HepG2 (cell line): ENCODE data around the gene DIMT1. TPM values are rescaled to one million over a fixed set of nuclear protein-coding genes. Genes with fewer than 3 reads are reported as not detected.

Source experiments
- CENPX ChIP-seq: sonication (generic); formaldehyde crosslinking; IDR thresholded peaks from 2 replicates; pipeline ENCODE4 v1.9.0; 2021; ENCODE audit warnings: mild to moderate bottlenecking, missing genetic modification reagents, moderate library complexity
- HDAC6 ChIP-seq: fragments of 200-600 bp; sonication (generic); IDR thresholded peaks from 2 replicates; pipeline ENCODE4 v1.7.0; 2017; ENCODE audit warnings: mild to moderate bottlenecking, antibody characterized with exemption, low read length, low read depth
- KLF16 ChIP-seq, 2 experiments: sonication (generic) in 1 of 2; formaldehyde crosslinking in 1 of 2; IDR thresholded peaks; 2 replicates each; pipeline versions ENCODE4 v1.6.1 to v1.8.0; 2016 to 2023; ENCODE audit warnings: missing genetic modification reagents in 2 of 2, missing compliant biosample characterization in 1 of 2
- MATR3 ChIP-seq: sonication (generic); formaldehyde crosslinking; IDR thresholded peaks from 2 replicates; pipeline ENCODE4 v1.4.0; 2020; ENCODE audit warnings: missing genetic modification reagents
- MEIS1 ChIP-seq: sonication (generic); formaldehyde crosslinking; IDR thresholded peaks from 2 replicates; pipeline ENCODE4 v1.9.0; 2021; ENCODE audit warnings: mild to moderate bottlenecking, missing genetic modification reagents, moderate library complexity, borderline replicate concordance
- NCOR1 ChIP-seq: fragments of 200-600 bp; sonication (generic); IDR thresholded peaks from 2 replicates; pipeline ENCODE4 v1.7.0; 2017; ENCODE audit warnings: antibody characterized with exemption, low read length, borderline replicate concordance
- SKI ChIP-seq: fragments of 450-650 bp; IDR thresholded peaks from one replicate; pipeline ENCODE4 v1.6.1; 2018; ENCODE audit warnings: mild to moderate bottlenecking; ENCODE audit not compliant: partially characterized antibody
- TBP ChIP-seq: sonication (generic); formaldehyde crosslinking; IDR thresholded peaks from 2 replicates; pipeline ENCODE4 v1.5.0; 2020; ENCODE audit warnings: missing genetic modification reagents
- TEAD3 ChIP-seq: optimal IDR thresholded peaks from 2 replicates; pipeline ENCODE3; 2016; ENCODE audit warnings: borderline replicate concordance
- TRIM24 ChIP-seq: sonication (generic); formaldehyde crosslinking; IDR thresholded peaks from 2 replicates; pipeline ENCODE4 v1.8.0; 2022; ENCODE audit warnings: mild to moderate bottlenecking, missing genetic modification reagents
- ZBTB7A ChIP-seq: sonication (generic); formaldehyde crosslinking; IDR thresholded peaks from 2 replicates; pipeline ENCODE4 v1.8.0; 2022; ENCODE audit warnings: mild to moderate bottlenecking, missing genetic modification reagents
- ZNF274 ChIP-seq: sonication (generic); formaldehyde crosslinking; IDR thresholded peaks from 2 replicates; pipeline ENCODE4 v1.5.1; 2020; ENCODE audit warnings: mild to moderate bottlenecking, missing genetic modification reagents
- ZNF30 ChIP-seq: sonication (generic); formaldehyde crosslinking; IDR thresholded peaks from 2 replicates; pipeline ENCODE4 v1.5.0; 2020; ENCODE audit warnings: mild to moderate bottlenecking, missing genetic modification reagents
- ZNF335 ChIP-seq: sonication (generic); formaldehyde crosslinking; IDR thresholded peaks from 2 replicates; pipeline ENCODE4 v1.4.0; 2020; ENCODE audit warnings: missing genetic modification reagents
- ZNF33B ChIP-seq: sonication (generic); formaldehyde crosslinking; IDR thresholded peaks from 2 replicates; pipeline ENCODE4 v1.5.1; 2020; ENCODE audit warnings: mild to moderate bottlenecking, missing genetic modification reagents
- ZNF432 ChIP-seq: sonication (generic); formaldehyde crosslinking; IDR thresholded peaks from 2 replicates; pipeline ENCODE4 v1.5.0; 2020; ENCODE audit warnings: missing genetic modification reagents, mild to moderate bottlenecking, borderline replicate concordance
- ZNF552 ChIP-seq: sonication (generic); formaldehyde crosslinking; IDR thresholded peaks from 2 replicates; pipeline ENCODE4 v1.9.0; 2022; ENCODE audit warnings: missing genetic modification reagents, mild to moderate bottlenecking, borderline replicate concordance
- ZNF703 ChIP-seq: sonication (generic); formaldehyde crosslinking; IDR thresholded peaks from 2 replicates; pipeline ENCODE4 v1.5.1; 2020; ENCODE audit warnings: missing genetic modification reagents, mild to moderate bottlenecking, moderate library complexity, borderline replicate concordance
- ZNF713 ChIP-seq: sonication (generic); formaldehyde crosslinking; IDR thresholded peaks from 2 replicates; pipeline ENCODE4 v1.4.0; 2020; ENCODE audit warnings: mild to moderate bottlenecking, missing genetic modification reagents
- ZNF724P ChIP-seq: sonication (generic); formaldehyde crosslinking; IDR thresholded peaks from 2 replicates; pipeline ENCODE4 v1.8.0; 2022; ENCODE audit warnings: missing genetic modification reagents, borderline replicate concordance
- ZNF747 ChIP-seq: sonication (generic); formaldehyde crosslinking; IDR thresholded peaks from 2 replicates; pipeline ENCODE4 v1.8.1; 2023; ENCODE audit warnings: missing genetic modification reagents, mild to moderate bottlenecking, borderline replicate concordance
- ZNF841 ChIP-seq: sonication (generic); formaldehyde crosslinking; IDR thresholded peaks from 2 replicates; pipeline ENCODE4 v1.8.1; 2023; ENCODE audit warnings: missing genetic modification reagents, borderline replicate concordance
- polyA plus RNA-seq, 8 experiments: library from polyadenylated mRNA; depleted of rRNA in 3 of 8; stranded (reverse) in 7 of 8; unstranded in 1 of 8; fragments of >200 nt; fragmentation: Illumina TruSeq in 4 of 8; extraction: Trizol in 4 of 8; gene quantifications; 2 replicates each; pipeline versions ENCODE4 v1.2.1 to v1.2.3, GENCODE V29; 2011 to 2016; ENCODE audit warnings: low read depth in 4 of 8, missing spikeins in 1 of 8, mixed read lengths in 1 of 8; ENCODE audit not compliant: insufficient read depth in 1 of 8
- total RNA-seq, 5 experiments: library from RNA; depleted of rRNA; stranded (reverse); fragments of >200 nt; fragmentation: Illumina TruSeq; extraction: Trizol; gene quantifications; 2 replicates each; pipeline ENCODE4 v1.2.3, GENCODE V29; 2016; ENCODE audit warnings: low read depth in 1 of 5
- TF ChIP-seq, protein P1 (sequence below): sonication (generic); formaldehyde crosslinking; IDR thresholded peaks from 2 replicates; pipeline ENCODE4 v1.8.1; 2022; ENCODE audit warnings: mild to moderate bottlenecking, missing genetic modification reagents
- TF ChIP-seq, protein P2 (sequence below): sonication (generic); formaldehyde crosslinking; IDR thresholded peaks from 2 replicates; pipeline ENCODE4 v1.4.0; 2020; ENCODE audit warnings: mild to moderate bottlenecking, missing genetic modification reagents
- TF ChIP-seq, protein P3 (sequence below): sonication (generic); formaldehyde crosslinking; IDR thresholded peaks from 2 replicates; pipeline ENCODE4 v1.5.0; 2020; ENCODE audit warnings: missing genetic modification reagents
- TF ChIP-seq, protein P4 (sequence below), 2 experiments: fragments of 450-650 bp in 1 of 2; sonication (generic) in 1 of 2; formaldehyde crosslinking; IDR thresholded peaks; 2 replicates each; pipeline versions ENCODE4 v1.5.0 to v1.8.0; 2020 to 2022; ENCODE audit warnings: mild to moderate bottlenecking in 1 of 2, missing genetic modification reagents in 1 of 2
- TF ChIP-seq, protein P5 (sequence below): sonication (generic); formaldehyde crosslinking; IDR thresholded peaks from 2 replicates; pipeline ENCODE4 v1.8.1; 2023; ENCODE audit warnings: mild to moderate bottlenecking, missing genetic modification reagents

DIMT1 gene
- total and polyA plus RNA-seq, 2 of the 13 experiments (the other 11 are each of a cell fraction or from before 2014, with no cell fraction given): 16.1 to 35.2 TPM

DNA sequence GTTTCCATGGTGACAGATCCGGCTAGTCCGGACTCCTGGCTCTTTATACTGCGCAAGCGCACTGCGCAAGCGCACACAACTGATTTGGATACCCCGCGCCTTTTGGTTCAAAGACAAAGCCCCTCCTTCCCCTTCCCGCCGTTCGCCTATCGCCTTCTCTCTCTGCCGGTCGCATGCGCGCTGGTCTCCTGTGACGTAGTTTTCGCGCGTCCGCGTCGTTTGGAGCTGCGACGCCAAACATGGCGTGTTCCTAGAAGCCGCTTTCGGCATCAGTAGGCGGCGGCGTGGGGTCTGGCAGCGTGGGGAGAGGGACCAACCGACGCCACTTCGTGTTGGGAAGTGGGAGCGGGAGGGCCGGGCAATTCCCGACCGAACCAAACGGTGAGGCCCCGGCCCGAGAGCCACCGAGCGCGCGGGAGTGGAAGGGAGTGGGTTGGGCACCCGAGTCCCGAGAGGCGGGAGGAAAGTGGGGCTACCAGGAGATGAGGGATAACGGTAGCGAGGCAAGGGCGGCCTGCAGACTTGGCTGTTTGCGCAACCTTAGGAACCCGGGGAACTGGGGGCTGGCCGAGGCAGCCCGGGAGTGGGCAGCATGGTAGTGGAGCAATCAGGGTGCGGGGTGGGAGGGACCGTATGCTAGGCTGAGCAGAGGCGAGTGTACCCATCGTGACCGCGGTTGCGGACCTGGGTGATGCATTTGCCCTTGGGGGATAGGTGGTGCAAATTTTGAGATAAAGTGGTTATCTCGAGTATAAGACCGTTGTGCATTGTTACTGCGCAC, 9.0 kb upstream of the DIMT1 start, which contains the start of gene IPO11 (continued):
- TF ChIP-seq, protein P1, sequence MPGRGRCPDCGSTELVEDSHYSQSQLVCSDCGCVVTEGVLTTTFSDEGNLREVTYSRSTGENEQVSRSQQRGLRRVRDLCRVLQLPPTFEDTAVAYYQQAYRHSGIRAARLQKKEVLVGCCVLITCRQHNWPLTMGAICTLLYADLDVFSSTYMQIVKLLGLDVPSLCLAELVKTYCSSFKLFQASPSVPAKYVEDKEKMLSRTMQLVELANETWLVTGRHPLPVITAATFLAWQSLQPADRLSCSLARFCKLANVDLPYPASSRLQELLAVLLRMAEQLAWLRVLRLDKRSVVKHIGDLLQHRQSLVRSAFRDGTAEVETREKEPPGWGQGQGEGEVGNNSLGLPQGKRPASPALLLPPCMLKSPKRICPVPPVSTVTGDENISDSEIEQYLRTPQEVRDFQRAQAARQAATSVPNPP (CRISPR knock-in tag): no peak
- TF ChIP-seq ZNF30 (CRISPR knock-in tag) (no peak), TBP (CRISPR knock-in tag) (peak; percentile 50; the same call in 1 of the 2 replicates), HDAC6 (no peak), MEIS1 (peak; percentile 74; the same call in 1 of the 2 replicates), ZNF703 (CRISPR knock-in tag) (no peak), ZNF432 (no peak), ZNF274 (peak; percentile 30; the same call in 1 of the 2 replicates), ZBTB7A (CRISPR knock-in tag) (no peak), SKI (no peak), TRIM24 (CRISPR knock-in tag) (no peak), TEAD3 (CRISPR knock-in tag) (peak; percentile 44), ZNF724P (CRISPR knock-in tag) (no peak; the same call in 1 of the 2 replicates), ZNF841 (CRISPR knock-in tag) (no peak), KLF16 (CRISPR knock-in tag; IDR thresholded peaks at IDR 0.05) (0 out of 4 replicates have a peak, but pooled peaks of 1 of the 2 experiments have one; percentile 55), NCOR1 (no peak), ZNF713 (CRISPR knock-in tag) (no peak), ZNF33B (CRISPR knock-in tag) (no peak), ZNF747 (CRISPR knock-in tag) (no peak), ZNF335 (CRISPR knock-in tag) (no peak), CENPX (no peak), MATR3 (CRISPR knock-in tag) (no peak), ZNF552 (CRISPR knock-in tag) (no peak)
- TF ChIP-seq, protein P2, sequence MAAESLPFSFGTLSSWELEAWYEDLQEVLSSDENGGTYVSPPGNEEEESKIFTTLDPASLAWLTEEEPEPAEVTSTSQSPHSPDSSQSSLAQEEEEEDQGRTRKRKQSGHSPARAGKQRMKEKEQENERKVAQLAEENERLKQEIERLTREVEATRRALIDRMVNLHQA: no peak
- TF ChIP-seq, protein P3, sequence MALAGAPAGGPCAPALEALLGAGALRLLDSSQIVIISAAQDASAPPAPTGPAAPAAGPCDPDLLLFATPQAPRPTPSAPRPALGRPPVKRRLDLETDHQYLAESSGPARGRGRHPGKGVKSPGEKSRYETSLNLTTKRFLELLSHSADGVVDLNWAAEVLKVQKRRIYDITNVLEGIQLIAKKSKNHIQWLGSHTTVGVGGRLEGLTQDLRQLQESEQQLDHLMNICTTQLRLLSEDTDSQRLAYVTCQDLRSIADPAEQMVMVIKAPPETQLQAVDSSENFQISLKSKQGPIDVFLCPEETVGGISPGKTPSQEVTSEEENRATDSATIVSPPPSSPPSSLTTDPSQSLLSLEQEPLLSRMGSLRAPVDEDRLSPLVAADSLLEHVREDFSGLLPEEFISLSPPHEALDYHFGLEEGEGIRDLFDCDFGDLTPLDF (CRISPR knock-in tag): peak; percentile 94
- TF ChIP-seq, protein P4, sequence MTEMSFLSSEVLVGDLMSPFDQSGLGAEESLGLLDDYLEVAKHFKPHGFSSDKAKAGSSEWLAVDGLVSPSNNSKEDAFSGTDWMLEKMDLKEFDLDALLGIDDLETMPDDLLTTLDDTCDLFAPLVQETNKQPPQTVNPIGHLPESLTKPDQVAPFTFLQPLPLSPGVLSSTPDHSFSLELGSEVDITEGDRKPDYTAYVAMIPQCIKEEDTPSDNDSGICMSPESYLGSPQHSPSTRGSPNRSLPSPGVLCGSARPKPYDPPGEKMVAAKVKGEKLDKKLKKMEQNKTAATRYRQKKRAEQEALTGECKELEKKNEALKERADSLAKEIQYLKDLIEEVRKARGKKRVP (CRISPR knock-in tag; IDR thresholded peaks at IDR 0.05): 0 out of 4 replicates have a peak, but pooled peaks of 1 of the 2 experiments have one; percentile 42
- TF ChIP-seq, protein P5, sequence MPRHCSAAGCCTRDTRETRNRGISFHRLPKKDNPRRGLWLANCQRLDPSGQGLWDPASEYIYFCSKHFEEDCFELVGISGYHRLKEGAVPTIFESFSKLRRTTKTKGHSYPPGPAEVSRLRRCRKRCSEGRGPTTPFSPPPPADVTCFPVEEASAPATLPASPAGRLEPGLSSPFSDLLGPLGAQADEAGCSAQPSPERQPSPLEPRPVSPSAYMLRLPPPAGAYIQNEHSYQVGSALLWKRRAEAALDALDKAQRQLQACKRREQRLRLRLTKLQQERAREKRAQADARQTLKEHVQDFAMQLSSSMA (CRISPR knock-in tag): no peak
